Measurements from ENCODE around the gene MALRD1.

The MALRD1 gene

GRCh38 chr10:19231034-19231433 is 182.4 kb downstream of the MALRD1 start:
- DNase-seq, result no peak

GRCh38 chr10:19245889-19246752 is 197.5 kb downstream of the MALRD1 start:
- no peak for DNase-seq

- no peak for DNase-seq
Measured at GRCh38 chr10:19247843-19248242, 199.2 kb downstream of the MALRD1 start.

GRCh38 chr10:19250546-19250945 is 201.9 kb downstream of the MALRD1 start:
- no peak for DNase-seq

- DNase-seq, result no peak
Measured at GRCh38 chr10:19252531-19252930, 203.9 kb downstream of the MALRD1 start.

GRCh38 chr10:19256331-19256730 is 207.7 kb downstream of the MALRD1 start:
- no peak for DNase-seq

- DNase-seq, result no peak
Measured at GRCh38 chr10:19263262-19263661, 214.7 kb downstream of the MALRD1 start.

- no peak for DNase-seq
Measured at GRCh38 chr10:19283285-19283684, 234.7 kb downstream of the MALRD1 start.

GRCh38 chr10:19283786-19284185 is 235.2 kb downstream of the MALRD1 start:
- DNase-seq, result no peak

- DNase-seq, result no peak
Measured at GRCh38 chr10:19290770-19291169, 242.2 kb downstream of the MALRD1 start.

GRCh38 chr10:19294233-19294632 is 245.6 kb downstream of the MALRD1 start:
- DNase-seq, result no peak

- DNase-seq, result no peak
Measured at GRCh38 chr10:19299645-19300044, 251.0 kb downstream of the MALRD1 start.

GRCh38 chr10:19302117-19302516 is 253.5 kb downstream of the MALRD1 start:
- DNase-seq, result no peak

GRCh38 chr10:19310066-19310465 is 261.5 kb downstream of the MALRD1 start:
- no peak for DNase-seq

- no peak for DNase-seq
Measured at GRCh38 chr10:19316204-19316870, 267.7 kb downstream of the MALRD1 start.

GRCh38 chr10:19317952-19318351 is 269.4 kb downstream of the MALRD1 start:
- no peak for DNase-seq

GRCh38 chr10:19325581-19325980 is 277.0 kb downstream of the MALRD1 start:
- no peak for DNase-seq

- no peak for DNase-seq
Measured at GRCh38 chr10:19328582-19328981, 280.0 kb downstream of the MALRD1 start.

- no peak for DNase-seq
Measured at GRCh38 chr10:19329475-19329874, 280.9 kb downstream of the MALRD1 start.

GRCh38 chr10:19332304-19332703 is 283.7 kb downstream of the MALRD1 start:
- no peak for DNase-seq

- no peak for DNase-seq
Measured at GRCh38 chr10:19333631-19334030, 285.0 kb downstream of the MALRD1 start.

- DNase-seq, result no peak
Measured at GRCh38 chr10:19347621-19348020, 299.0 kb downstream of the MALRD1 start.

- DNase-seq, result no peak
Measured at GRCh38 chr10:19367176-19367575, 318.6 kb downstream of the MALRD1 start.

- DNase-seq, result no peak
Measured at GRCh38 chr10:19373988-19374387, 325.4 kb downstream of the MALRD1 start.

All from activated gamma-delta T cell treated with Interleukin-2 at 50 U/mL for 16 hours (primary cell).